Endothelial cell of hepatic sinusoid (primary cell): ENCODE results near the gene RFC5.

Source experiments
- in situ Hi-C: cut with HindIII; loops from 2 replicates; pipeline ENCODE4 v1.10.0; 2017; ENCODE audit warnings: low sequenced_read_pairs

Gene RFC5, protein sequence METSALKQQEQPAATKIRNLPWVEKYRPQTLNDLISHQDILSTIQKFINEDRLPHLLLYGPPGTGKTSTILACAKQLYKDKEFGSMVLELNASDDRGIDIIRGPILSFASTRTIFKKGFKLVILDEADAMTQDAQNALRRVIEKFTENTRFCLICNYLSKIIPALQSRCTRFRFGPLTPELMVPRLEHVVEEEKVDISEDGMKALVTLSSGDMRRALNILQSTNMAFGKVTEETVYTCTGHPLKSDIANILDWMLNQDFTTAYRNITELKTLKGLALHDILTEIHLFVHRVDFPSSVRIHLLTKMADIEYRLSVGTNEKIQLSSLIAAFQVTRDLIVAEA

GRCh38 chr12:118016424-118017264 lies at the start of gene RFC5:
Gene RFC5 (plus strand): TSS chr12:118016703. CDS start chr12:118016828, 125 bp downstream.
- in situ Hi-C loops: no loop called here

- in situ Hi-C loops: no loop called here
Measured at GRCh38 chr12:117967043-117967442, 49.5 kb upstream of the RFC5 start.

DNA sequence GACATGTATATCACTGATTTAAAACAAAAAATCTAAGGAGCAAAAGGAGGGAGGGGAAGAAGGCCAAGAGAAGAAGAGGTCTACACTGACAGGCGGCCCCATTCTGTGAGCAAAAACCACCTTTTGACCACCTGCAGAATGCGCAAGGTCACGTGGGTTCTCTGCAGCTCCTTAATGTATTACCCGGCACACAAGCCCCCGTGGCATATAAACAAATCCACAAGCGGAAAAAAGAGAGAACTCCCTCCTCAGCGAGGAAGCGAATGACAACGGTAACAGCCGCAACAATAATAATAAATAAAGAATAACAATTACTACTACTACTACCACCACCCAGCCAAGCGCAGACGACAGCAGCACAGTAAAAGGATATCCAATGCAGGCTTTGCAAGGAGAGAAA lies 49.0 kb upstream of the RFC5 start:
- in situ Hi-C loops: no loop called here

- in situ Hi-C loops: no loop called here
Measured at GRCh38 chr12:117968151-117968789, 48.2 kb upstream of the RFC5 start.

DNA sequence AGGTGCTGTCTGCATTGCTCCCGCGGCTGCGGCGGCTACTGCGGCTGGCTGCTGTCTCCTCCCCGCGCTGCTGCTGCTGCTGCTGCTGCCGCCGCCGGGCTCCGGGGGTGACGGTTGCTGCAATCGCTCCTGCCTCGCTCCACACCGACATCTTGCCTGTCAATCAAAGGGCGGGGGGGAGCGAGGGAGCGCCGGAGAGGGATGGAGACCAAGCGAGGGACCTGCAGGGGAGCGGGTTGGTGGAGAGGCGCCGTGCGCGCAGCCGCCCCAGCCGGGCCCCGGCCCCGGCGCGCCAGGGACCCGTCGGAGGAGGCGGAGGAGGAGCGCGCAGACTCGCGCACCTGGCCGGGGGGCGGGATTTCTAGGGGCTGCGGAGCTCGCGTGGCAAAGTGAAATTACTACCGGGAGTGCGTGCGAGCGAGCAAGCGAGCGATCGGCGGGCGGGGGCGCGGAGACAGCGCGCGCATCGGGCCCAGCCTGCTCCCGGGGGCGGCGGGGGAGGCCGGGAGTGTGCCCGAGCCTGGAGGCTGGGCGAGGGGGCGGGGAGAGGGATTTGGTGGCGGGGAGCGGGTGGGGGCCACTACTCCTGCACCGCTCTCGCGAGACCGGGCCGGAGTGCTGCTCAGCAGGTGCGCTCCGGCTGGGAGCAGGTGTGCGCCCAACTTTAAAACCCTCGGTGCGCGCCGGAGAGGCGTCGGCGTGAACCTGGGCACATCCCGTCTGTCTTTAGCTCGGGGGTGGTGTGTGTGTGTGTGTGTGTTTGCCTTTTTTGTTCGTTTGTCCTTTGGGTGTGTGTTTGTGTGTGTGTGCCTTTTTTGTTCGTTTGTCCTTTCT lies 47.5 kb upstream of the RFC5 start, which contains the start of gene KSR2:
Gene KSR2 (minus strand): TSS at position 165 of the 834 bp plus-strand sequence. CDS start 735 bp downstream, outside the sequence.
- in situ Hi-C loops: no loop called here

GRCh38 chr12:117970334-117970733 lies 46.2 kb upstream of the RFC5 start:
- in situ Hi-C loops: no loop called here

DNA sequence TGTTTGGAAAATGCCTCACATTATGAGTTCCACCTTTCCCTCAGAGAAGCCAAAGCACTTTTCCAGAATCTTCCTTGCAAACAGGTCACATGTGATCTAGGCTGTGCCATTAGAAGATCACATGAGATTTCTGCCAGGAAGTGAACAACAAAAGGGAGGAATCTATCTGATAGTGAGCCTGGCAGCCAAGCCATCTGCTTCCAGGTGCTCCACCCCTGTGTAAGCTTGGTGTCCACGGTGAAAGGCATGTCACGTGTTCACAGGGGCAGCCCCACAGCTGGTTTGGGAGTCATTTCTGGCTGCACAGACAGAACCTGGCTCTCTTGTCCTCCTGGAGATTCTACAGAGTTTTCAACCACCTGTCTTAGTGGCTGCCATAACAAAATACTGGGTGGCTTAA lies 44.2 kb upstream of the RFC5 start:
- in situ Hi-C loops: no loop called here

DNA sequence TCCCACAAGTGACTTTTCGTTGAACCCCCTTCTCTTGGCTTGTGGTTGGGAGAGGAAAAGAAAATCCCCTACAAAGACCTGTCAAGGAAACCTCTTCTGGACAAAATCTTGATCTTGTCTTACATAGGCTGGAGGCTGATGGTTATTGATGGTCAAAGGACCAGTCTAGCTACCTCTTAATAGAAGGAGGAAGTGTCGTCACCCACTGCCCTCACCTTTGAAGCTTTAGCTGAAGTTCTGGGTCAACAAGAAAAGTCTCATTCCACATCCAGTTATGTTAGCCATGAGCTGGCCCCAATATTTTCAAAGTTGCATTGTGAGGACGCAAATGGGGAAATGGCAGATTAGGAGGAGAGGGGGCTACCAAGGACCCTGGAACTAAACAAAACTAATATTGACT lies 41.5 kb upstream of the RFC5 start:
- in situ Hi-C loops: no loop called here

DNA sequence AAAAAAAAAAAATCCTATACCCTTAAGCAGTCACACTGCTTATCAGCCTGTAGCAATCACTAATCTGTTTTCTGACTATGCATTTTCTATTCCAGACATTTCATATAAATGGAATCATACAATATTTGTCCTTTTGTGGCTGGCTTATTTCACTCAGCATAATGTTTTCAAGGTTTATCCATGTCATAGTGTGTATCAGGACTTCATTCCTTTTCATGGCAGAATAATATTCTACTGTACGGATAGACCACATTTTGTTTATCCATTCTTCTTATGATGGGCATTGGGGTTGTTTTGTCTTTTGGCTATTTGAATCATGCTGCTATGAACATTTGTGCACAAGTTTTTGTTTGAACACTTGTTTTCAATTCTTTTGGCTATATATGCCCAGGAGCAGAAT lies 39.1 kb upstream of the RFC5 start:
- in situ Hi-C loops: no loop called here

DNA sequence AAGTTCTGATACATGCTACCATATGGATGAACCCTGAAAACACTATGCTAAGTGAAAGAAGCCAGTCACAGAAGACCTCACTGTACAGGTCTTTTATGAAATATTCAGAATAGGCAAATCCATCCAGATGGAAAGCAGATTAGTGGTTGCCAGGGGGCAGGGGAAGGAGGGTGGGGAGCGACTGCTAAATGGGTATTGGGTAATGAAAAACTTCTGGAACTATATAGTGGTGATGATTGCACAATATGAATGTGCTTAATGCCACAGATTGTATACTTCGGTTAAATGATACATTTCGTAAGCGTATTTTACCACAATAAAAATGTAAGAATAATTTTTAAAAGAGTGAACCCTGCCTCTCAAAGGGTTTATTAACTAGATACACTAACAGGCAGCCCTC lies 35.9 kb upstream of the RFC5 start:
- in situ Hi-C loops: no loop called here

- in situ Hi-C loops: no loop called here
Measured at GRCh38 chr12:117981267-117981666, 35.2 kb upstream of the RFC5 start.

- in situ Hi-C loops: no loop called here
Measured at GRCh38 chr12:117985182-117985581, 31.3 kb upstream of the RFC5 start.

DNA sequence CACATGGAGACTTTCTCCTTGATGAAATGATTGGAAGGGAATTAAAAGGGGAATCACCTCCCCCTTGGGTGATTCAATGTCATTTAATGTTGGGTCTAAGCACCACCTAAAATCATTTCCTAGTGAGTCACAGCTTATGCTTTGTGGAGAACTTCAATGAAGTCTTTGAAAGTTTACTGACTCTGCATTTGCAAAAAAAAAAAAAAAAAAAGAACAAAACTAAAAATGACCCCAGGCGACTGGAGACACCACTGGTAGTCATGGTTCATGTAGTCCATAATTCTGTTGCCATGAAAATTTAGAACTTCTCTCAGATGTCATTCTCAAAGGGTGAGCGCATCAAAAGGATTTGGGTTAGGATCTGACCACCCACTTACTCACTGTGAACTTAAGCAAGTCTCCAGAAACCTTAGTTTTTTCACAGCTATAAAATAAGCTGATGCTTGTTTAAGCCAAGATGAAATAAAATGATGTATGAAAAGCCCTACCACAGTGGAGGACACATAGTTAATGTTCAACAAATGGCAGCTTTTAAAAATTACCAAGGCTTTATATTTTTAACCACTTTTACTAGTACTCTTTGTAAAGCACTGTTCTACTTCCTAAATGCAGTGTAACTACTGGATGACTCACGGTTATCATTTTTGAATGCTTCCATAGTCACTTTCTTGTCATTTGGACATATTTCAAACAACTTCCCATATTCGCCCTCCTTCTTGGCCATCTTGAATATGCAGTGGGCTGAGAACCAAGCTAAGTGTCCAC lies 29.6 kb upstream of the RFC5 start:
- in situ Hi-C loops: no loop called here

GRCh38 chr12:117994551-117995438 lies 21.7 kb upstream of the RFC5 start:
- in situ Hi-C loops: loop anchor here (5.0 kb wide), 1 partner anchor 82 kb away; no protein-coding TSS in a partner anchor

GRCh38 chr12:117998719-117999118 lies 17.8 kb upstream of the RFC5 start:
- in situ Hi-C loops: loop anchor here (5.0 kb wide), 1 partner anchor 86 kb away; no protein-coding TSS in a partner anchor

DNA sequence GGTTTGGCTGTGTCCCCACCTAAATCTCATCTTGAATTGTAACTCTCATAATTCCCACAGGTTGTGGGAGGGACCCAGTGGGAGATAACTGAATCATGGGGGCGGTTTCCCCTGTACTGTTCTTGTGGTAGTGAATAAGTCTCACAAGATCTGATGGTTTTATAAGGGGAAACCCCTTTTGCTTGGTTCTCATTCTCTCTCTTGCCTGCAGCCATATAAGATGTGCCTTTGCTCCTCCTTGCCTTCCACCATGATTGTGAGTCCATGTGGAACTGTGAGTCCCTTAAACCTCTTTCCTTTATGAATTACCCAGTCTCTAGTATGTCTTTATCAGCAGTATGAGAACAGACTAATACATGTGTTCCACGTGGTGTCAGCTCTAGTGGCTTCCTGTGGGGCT lies 16.7 kb upstream of the RFC5 start:
- in situ Hi-C loops: loop anchor here (5.0 kb wide), 1 partner anchor 88 kb away; no protein-coding TSS in a partner anchor

- in situ Hi-C loops: no loop called here
Measured at GRCh38 chr12:118010903-118011302, 5.6 kb upstream of the RFC5 start.

- in situ Hi-C loops: no loop called here
Measured at GRCh38 chr12:118011377-118011776, 5.1 kb upstream of the RFC5 start.

DNA sequence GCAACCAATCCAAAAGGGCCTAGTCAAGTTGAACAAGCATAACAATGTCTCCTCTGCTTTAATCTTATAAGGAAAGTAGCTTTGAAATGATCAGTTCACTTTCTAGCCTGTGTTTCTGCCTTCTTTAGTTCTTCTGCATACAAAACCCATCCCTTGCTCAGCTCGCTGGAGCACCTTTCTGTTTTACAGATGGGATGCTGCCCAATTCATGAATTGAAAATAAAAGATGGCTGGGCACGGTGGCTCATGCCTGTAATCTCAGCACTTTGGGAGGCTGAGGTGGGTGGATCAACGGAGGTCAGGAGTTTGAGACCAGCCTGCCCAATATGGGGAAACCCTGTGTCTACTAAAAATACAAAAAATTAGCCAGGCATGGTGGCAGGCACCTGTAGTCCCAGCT lies 4.5 kb upstream of the RFC5 start:
- in situ Hi-C loops: no loop called here
